ENCODE data around the gene TBK1. TPM values are rescaled to one million over a fixed set of nuclear protein-coding genes. Genes with fewer than 3 reads are reported as not detected.
"Not testable (repeated sequence)": the region's sequence is repeated elsewhere in the genome, so short reads cannot be mapped to it uniquely, and the experiment has no call there.

The TBK1 gene
- total RNA-seq, 1 donor from 2014 or later: 19.2 TPM

GRCh38 chr12:64531665-64532334, 79.9 kb downstream of the TBK1 start:
- Mint-ChIP-seq H3K36me3 (no peaks in the 10 kb centered on the region), H3K27me3 (peaks cover under 1% of the 10 kb centered on the region), H3K9me3 (peaks cover 4% of the 10 kb centered on the region), H3K4me3 (no peak overlapping the region), H3K4me1 (ENCODE audit: unreplicated experiment) (peaks cover 14% of the 10 kb centered on the region), H3K27ac (peak overlapping the region; percentile 22)
- no peak for TF ChIP-seq CTCF (conservative IDR thresholded peaks at IDR 0.05)
- DNase-seq (ENCODE audit: extremely low spot score, unreplicated experiment): no peak

- no peak for DNase-seq (ENCODE audit: extremely low spot score, unreplicated experiment)
- Mint-ChIP-seq H3K27ac (no peak overlapping the region), H3K27me3 (peaks cover 4% of the 10 kb centered on the region), H3K9me3 (peaks cover 4% of the 10 kb centered on the region), H3K4me1 (ENCODE audit: unreplicated experiment) (peaks cover 14% of the 10 kb centered on the region), H3K4me3 (no peak overlapping the region), H3K36me3 (no peaks in the 10 kb centered on the region)
- no peak for TF ChIP-seq CTCF (conservative IDR thresholded peaks at IDR 0.05)
Measured at GRCh38 chr12:64532734-64533351, 80.9 kb downstream of the TBK1 start.

DNA sequence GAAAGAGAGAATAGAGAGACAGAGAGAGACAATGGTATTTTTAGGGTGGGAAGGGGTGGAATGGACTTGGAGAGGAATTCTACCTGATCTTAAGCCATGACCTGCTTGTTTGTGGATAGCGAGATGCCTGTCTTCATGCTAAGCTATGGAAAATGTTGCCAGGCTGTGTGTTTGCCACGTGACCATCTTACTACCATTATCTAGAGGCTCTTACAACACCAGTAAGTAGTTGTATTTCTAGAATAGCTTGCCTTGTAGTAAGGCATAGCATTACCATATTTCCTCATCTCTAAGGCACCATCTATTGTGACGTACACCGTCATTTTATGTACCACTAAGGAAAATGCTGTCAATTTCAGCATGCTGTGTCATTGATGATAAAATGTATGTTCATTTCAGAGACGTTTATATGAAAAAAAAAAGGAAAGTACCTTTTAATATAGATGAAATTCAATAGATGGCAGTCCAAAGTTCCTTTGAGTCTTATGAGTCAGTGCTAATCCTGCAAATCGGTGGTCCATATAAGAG, 82.8 kb downstream of the TBK1 start:
- peaks cover 4% of the 10 kb centered on the region for H3K27me3 Mint-ChIP-seq
- no peak overlapping the region for H3K27ac Mint-ChIP-seq
- H3K4me3 Mint-ChIP-seq: no peak overlapping the region

DNA sequence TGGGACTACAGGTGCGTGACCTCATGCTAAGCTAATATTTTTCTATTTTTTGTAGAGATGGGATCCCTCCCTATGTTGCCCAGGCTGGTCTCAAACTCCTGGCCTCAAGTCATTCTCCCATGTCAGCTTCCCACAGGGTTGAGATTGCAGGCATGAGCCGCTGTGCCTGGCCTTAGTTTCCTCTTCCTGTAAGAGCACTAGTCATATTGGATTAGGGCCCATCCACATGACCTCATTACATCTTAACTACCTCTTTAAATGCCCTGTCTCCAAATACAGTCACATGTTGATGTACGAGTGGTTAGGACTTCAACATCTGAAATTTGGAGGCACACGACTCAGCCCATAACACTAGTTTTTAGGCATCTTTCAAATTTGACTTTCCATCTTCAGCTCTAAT, 86.2 kb downstream of the TBK1 start:
- peaks cover 4% of the 10 kb centered on the region for H3K27me3 Mint-ChIP-seq
- no peaks in the 10 kb centered on the region for H3K36me3 Mint-ChIP-seq
- H3K4me1 Mint-ChIP-seq (ENCODE audit: unreplicated experiment): no peaks in the 10 kb centered on the region
- H3K4me3 Mint-ChIP-seq: no peak overlapping the region
- H3K27ac Mint-ChIP-seq: no peak overlapping the region
- no peaks in the 10 kb centered on the region for H3K9me3 Mint-ChIP-seq
- TF ChIP-seq CTCF (conservative IDR thresholded peaks at IDR 0.05): no peak
- DNase-seq (ENCODE audit: extremely low spot score, unreplicated experiment): no peak

More for the DNA sequence above, 82.8 kb downstream of the TBK1 start:
- Mint-ChIP-seq H3K36me3 (no peaks in the 10 kb centered on the region), H3K4me1 (ENCODE audit: unreplicated experiment) (peaks cover 8% of the 10 kb centered on the region), H3K9me3 (no peaks in the 10 kb centered on the region)
- TF ChIP-seq CTCF (conservative IDR thresholded peaks at IDR 0.05): no peak
- DNase-seq (ENCODE audit: extremely low spot score, unreplicated experiment): no peak

GRCh38 chr12:64542409-64543047, 90.6 kb downstream of the TBK1 start:
- H3K27me3 Mint-ChIP-seq; H3K36me3 Mint-ChIP-seq; H3K4me1 Mint-ChIP-seq (ENCODE audit: unreplicated experiment); H3K4me3 Mint-ChIP-seq; DNase-seq (ENCODE audit: extremely low spot score, unreplicated experiment); H3K27ac Mint-ChIP-seq; H3K9me3 Mint-ChIP-seq: not testable (repeated sequence)

All from type B pancreatic cell (in vitro differentiated cells).